ENCODE results near the gene RANBP10.
"Not testable (repeated sequence)": the region's sequence is repeated elsewhere in the genome, so short reads cannot be mapped to it uniquely, and the experiment has no call there.

RANBP10 gene

GRCh38 chr16:67707790-67708189, 98.6 kb downstream of the RANBP10 start:
- DNase-seq, result no peak

DNA sequence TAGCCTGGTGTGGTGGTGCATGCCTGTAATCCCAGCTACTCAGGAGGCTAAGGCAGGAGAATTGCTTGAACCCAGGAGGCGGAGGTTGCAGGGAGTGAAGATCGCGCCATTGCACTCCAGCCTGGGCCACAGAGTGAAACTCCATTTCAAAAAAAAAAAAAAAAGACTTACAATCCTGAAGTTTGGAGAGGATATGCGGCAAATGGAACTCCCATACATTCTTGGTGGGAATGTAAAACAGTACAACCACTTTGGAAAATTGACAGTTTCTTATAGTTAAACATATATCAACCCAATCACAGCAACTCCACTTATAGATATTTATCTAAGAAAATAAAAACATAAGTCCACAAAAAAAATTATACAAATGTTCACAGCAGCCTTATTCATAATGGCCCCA, 99.2 kb downstream of the RANBP10 start:
- DNase-seq, result no peak

DNA sequence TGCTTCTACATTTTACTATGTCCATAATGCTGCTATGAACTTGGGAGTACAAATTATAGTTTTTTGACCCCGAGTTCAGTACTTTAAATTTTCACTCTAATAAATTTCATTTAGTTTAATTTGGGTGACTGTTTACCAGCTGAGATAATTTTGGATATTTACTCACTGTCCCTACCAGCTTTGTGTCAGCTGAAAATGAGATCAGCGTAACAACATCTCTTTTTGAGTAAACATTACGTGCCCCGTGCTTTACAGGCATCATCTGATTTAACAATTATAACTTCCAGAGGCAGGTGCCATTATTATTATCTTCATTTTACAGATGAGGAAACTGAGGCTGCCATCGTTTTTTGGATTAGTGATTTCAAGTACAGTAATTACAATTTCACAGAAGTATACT, 102.2 kb downstream of the RANBP10 start:
- no peak for DNase-seq

DNA sequence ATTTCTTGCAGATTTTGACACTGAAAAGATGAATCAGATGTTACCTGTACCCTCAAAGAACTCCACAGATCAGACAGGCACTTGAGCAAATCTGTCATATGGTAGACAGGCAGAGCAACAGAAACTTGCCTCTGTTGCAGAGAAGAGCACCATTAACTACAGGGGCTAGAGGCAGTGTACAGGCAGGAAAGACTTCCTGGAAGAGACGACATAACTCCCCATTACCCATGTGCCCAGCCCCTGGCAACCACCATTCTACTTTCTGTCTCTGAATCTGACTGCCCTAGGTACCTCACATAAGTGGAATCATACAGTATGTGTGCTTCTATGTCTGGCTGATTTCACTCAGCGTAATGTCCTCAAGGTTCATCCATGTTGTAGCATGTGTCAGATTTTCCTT, 102.7 kb downstream of the RANBP10 start:
- no peak for DNase-seq

- DNase-seq, result no peak
These were observed 104.2 kb downstream of the RANBP10 start for GRCh38 chr16:67702130-67702529.

GRCh38 chr16:67701420-67701819, 104.9 kb downstream of the RANBP10 start:
- DNase-seq, result no peak

DNA sequence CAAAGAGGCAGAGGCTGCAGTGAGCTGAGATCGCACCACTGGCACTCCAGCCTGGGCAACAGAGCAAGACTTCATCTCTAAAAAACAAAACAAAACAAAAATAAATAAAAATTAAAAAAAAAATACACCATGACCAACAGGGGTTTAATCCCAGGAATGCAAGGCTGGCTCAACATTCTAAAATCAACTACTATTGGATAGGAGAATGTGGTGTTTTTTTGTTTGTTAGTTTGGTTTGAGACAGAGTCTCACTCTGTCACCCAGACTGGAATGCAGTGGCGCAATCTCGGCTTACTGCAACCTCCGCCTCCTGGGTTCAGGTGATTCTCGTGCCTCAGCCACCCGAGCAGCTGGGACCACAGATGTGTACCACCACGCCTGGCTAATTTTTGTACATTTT, 107.1 kb downstream of the RANBP10 start:
- no peak for DNase-seq

GRCh38 chr16:67697422-67698185, 108.8 kb downstream of the RANBP10 start:
- DNase-seq, result no peak

- no peak for DNase-seq
These were observed 111.7 kb downstream of the RANBP10 start for GRCh38 chr16:67694611-67695010.

DNA sequence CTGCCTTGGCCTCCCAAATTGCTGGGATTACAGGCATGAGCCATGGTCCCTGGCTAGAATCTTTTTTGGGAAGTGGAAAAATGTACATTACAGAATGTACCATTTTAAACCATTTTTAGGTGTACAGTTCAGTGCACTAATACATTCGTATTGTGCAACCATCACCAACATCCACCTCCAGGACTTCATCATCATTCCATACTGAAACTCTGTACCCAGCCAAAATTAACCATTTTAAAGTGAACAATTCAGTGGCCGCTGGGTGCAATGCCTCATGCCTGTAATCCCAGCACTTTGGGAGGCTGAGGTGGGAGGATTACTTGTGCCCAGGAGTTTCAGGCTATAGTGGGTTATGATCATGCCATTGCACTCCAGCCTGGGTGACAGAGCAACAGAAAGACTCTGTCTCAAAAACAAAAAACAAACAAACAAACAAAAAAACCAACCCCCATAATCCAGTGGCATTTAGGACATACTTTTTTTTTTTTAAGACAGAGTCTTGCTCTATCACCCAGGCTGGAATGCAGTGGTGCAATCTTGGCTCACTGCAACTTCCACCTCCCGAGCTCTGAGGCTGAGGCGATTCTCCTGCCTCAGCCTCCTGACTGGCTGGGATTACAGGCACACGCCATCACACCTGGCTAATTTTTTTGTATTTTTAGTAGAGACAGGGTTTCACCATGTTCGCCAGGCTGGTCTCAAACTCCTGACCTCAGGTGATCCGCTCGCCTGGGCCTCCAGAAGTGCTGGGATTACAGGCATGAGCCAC, 112.7 kb downstream of the RANBP10 start:
- DNase-seq, result not testable (repeated sequence)

DNA sequence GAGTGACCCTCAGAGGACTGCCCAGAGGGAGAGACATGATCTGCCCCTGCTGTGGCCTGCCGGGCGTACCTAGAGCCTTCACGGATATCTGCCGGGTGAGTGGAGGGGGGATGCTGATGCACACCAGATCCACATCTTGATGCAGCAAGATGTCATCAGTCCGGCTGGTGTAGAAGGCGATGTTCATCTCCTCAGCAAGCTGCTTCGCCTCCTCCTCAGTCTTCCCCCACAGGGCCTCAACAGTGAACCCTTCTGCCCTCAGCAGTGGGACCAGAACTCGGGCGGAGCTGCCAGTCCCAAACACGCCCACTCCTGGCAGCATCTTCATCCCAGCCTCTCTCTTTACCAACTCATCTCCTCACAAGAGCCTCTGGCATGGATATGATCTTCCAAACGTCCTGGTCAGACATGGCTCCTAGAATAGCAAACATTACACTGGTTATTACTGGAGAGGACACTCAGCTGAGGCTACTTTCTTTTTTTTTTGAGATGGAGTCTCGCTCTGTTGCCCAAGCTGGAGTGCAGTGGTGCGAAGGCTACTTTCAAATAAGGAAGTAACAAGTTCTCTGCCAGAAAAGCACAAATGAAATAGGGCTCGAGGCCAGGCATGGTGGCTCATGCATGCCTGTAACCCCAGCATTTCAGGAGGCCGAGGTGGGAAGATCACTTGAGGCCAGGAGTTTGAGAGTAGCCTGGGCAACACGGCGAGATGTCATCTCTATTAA, 120.8 kb downstream of the RANBP10 start:
- DNase-seq, result no peak

DNA sequence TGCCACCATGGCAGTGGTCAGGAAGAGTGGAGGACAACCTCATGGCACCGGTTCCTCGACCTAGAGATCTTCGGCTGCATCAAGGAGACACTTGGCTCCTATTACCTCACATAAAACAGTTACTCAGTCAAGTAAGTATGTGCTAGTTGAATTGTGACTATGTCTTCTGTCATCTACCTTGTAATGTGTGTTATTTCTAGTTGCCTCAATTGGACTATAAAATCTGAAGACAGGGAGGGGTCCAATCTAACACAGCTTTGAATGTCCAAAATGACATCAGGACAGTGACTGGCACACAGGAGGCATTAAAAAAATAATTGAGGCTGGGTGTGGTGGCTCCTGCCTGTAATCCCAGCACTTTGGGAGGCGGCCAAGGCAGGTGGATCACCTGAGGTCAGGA, 122.6 kb downstream of the RANBP10 start:
- no peak for DNase-seq

DNA sequence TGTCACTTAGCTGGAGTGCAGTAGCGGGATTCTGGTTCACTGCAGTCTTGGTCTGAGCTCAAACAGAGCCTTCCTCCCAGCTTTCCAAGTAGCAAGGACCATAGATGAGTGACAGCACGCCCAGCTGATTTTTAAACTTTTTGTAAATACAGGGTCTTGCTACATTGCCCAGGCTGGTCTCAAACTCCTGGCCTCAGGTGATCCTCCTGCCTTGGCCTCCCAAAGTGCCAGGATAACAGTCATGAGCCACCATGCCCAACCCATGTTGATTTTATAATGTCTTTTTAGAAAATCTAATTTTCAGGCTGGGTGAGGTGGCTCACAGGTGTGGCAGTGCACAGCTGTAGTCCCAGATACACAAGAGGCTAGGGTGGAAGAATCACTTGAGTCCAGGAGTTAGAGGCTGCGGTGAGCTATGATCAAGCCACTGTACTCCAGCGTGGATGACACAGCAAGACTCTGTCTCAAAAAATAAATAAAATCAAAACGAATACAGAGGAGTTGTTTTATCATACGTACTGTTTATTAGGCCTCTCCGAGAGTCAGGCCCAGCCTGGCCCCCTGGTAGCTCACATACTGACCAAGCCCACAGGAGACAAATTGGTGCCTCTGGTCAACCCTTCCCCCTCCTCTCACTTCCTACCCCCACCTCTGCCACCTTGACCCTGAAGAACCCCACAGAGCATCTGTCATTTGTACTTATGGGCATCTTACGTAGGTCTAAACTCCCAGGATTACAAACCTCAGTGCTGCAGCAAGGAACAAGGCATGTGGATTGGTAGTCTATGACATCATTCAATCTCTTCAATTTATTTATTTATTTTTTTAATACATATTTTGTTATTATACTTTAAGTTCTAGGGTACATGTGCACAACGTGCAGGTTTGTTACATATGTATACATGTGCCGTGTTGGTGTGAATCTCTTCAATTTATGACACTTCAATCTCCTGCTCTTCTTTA, 126.1 kb downstream of the RANBP10 start:
- no peak for DNase-seq

GRCh38 chr16:67678354-67679023, 127.9 kb downstream of the RANBP10 start:
- no peak for DNase-seq

DNA sequence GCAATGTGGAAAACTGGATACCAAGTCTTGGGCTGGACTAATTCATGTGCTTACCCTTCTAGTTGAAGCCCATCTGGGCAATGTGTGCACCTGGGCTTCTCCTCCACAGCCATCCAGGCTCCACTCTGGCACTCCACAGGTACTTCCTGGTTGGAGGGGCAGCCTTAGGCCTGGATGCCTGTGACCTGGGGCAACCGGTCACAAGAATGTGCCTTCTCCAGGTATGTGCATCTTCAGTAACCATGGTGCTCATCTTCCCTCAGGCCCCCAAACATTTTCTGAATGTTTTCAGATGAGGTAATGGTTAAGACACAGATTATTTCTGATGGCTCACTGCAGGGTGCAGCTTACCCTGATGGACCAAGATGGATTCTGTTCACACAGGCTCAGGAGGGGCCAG, 128.6 kb downstream of the RANBP10 start:
- no peak for DNase-seq

DNA sequence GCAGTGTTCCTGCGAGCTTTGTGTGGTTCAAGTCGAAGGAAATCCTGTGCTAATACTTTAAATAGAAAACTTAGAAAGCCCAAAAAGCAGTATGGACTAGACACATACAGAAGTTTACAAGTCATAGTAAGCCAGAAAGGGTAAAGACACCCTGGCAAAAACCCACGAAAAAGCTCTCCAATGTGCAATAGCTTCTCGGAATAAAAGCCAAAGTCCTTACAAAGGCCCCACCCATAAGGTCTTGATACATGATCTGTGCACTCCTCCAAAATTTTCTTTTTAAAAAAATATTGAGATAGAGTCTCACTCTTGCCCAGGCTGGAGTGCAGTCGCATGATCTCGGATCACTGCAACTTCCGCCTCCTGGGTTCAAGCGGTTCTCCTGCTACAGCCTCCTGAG, 129.4 kb downstream of the RANBP10 start:
- DNase-seq, result no peak

- no peak for DNase-seq
These were observed 129.8 kb downstream of the RANBP10 start for GRCh38 chr16:67676516-67676915.

DNA sequence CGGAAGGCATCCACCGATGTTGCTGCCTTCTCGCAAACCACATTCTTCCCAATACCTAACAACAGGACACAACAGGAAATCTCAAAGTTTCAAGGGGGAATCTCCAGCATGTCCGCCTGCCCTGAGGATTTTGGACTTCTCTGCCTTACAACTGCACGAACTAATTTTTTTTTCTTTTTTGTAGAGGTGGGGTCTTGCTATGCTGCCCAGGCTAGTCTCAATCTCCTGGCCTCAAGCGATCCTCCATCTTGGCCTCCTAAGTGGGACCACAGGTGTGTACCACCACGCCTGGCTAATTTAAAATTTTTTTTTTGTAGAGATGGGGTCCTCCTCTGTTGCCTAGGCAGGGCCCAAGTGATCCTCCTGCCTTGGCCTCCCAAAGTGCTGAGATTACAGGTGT, 130.4 kb downstream of the RANBP10 start:
- no peak for DNase-seq

- DNase-seq, result no peak
These were observed 130.8 kb downstream of the RANBP10 start for GRCh38 chr16:67675579-67675935.

DNA sequence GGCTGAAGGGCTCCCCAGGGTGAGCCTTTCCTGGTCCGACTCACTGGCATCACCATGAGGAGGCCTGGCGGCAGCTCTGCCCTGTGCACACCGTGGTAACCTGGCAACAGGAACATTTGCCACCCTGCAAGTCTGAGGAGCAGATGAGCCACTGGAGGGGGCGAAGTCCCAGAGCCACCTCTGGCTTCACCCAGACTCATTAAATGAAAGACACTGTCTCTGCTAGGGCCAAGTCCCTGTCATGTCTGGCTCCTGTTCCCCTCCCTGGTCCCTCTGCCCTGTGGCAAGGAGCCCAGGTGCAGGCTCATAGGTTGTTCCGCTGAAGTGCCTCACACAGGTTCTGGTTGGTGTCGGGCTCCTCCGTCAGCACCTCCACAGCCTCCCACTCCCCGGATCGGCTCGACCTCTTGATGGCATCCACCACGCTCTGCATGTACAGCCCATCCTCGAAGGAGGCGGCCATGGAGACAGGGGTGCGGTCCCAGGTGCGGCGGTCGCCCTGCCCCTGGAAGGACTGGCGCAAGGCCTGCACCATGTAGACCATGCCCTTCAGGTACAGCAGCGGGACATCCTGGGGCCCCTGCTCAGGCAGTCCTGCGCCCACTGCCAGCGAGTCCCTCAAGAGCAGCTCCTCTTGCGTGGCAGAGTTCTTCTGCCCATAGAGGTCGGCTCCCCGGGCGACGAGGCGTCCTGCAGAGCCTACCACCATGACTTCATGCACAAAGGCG, 131.3 kb downstream of the RANBP10 start:
- peak; percentile 37 for DNase-seq

Data from NCI-H510A treated with DMSO at 0.1 percent for 48 hours (cell line).